GM18498 (cell line): ENCODE measurements around the gene HELT.
"Not testable (repeated sequence)": the region's sequence is repeated elsewhere in the genome, so short reads cannot be mapped to it uniquely, and the experiment has no call there.

Experiments used
- ATAC-seq: cut with Tn5 transposase; IDR thresholded peaks from one replicate; pipeline ENCODE4 v1.9.1; 2021; ENCODE audit warnings: mild to moderate bottlenecking, moderate library complexity; ENCODE audit not compliant: unreplicated experiment

Gene HELT

GRCh38 chr4:185035284-185035683 lies 17.0 kb downstream of the HELT start:
- ATAC-seq: no peak

DNA sequence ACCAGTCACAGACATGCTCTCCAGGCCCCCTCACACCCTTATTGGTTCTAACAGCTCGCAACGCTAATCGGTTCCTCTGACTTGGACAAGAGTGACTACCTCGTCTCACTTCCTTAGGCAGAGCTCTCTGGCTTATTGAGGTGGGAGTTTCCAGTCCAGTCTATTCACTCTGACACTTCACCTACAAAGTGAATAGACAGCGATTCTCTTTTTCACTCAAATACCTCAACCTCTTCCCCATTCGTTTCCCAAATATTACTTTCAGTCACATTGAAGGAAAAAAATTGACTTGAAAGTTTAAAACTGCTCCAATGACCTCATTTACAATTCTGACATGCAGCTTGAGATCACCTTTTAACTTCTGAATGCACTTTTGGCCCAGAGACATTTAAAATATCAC lies 17.7 kb downstream of the HELT start:
- ATAC-seq: no peak

- no peak for ATAC-seq
Measured at GRCh38 chr4:185036842-185037241, 18.6 kb downstream of the HELT start.

GRCh38 chr4:185039508-185040273 lies 21.4 kb downstream of the HELT start:
- ATAC-seq: no peak

- ATAC-seq: no peak
Measured at GRCh38 chr4:185040523-185040922, 22.2 kb downstream of the HELT start.

GRCh38 chr4:185050286-185050685 lies 32.0 kb downstream of the HELT start:
- not testable (repeated sequence) for ATAC-seq

DNA sequence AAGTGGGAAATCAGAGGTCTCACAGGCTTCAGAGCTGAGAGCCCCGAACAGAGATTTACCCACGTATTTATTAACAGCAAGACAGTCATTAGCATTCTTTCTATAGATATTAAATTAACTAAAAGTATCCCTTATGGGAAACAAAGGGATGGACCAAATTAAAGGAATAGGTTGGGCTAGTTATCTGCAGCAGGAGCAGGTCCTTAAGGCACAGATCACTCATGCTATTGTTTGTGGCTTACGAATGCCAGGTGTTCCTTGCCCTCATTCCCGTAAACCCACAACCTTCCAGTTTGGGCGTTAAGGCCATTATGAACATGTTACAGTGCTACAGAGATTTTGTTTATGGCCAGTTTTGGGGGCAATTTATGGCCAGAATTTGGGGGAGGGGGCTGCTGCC lies 33.0 kb downstream of the HELT start:
- ATAC-seq: not testable (repeated sequence)

DNA sequence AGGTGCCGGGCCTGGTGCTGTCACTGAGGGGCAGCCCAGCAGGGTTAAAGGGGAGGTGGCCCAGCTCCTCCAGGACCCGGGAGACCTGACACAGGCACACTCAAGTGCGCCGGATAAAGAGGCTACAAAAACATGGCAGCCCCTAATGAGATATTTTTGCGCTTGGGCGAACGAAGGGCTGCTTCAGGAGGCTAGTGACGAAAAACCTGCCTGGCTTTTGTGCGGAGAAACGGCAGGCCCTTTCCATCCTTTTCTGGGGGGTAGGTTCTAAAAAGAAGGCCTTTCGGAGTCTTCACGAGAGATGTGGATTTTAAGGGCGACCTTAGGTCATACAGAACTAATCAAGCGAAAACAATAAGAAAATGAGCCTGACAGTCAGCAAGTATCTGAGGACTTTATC lies 35.5 kb downstream of the HELT start:
- no peak for ATAC-seq

GRCh38 chr4:185054272-185054671 lies 36.0 kb downstream of the HELT start:
- no peak for ATAC-seq

DNA sequence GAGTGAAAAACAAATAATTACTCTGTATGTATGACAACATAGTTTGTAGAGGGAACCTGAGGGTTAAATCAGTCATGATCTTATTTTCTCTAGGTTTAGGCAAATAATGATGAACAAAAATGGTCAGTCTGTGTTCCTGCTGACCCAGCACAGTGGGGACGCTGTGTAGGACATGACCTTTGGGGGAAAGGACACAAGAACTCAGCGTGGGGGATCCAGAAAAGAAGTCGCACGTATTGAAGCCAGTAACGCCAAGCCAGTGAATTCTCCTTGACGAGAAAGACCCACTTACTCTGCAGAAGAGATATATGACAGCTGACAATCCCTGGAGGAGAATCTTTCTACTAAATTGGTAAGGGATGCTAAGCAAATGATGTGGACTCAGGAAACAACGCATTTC lies 36.6 kb downstream of the HELT start:
- no peak for ATAC-seq

DNA sequence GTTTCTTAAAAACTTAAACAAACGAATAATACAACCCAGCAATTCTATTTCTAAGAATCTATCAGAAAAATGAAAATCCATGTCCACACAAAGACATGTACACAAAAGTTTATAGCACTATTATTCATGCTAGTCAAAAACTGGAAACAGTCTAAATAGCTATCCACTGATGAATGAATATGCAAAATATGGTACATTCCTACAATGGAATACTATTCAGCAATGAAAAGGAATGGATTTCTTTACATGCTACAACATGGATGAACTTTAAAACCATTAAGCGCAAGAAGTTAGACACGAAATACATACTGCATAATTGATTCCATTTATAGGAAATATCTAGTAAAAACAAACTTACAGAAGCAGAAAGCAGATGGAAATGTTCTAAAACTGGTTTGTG lies 43.3 kb downstream of the HELT start:
- no peak for ATAC-seq

- ATAC-seq: no peak
Measured at GRCh38 chr4:185062606-185063005, 44.3 kb downstream of the HELT start.

DNA sequence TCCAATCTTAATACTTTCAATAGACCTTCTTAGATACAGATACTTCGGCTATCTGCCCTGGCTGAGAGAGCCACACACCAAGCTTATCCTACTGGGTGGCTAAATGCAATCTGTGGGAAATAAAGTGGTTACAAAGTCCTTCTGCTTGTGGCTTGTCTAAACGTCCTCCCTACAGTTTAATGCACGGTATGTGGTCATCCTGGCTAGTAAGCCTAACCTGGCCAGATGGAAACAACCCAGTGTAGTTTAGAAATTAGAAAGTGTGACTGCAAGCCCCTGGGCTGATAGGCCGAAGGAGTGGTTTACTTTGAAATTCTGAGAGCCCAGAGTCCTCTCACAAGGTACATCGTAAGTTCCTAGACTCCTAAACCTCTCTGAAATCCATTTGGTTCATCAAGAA lies 47.9 kb downstream of the HELT start:
- no peak for ATAC-seq

- no peak for ATAC-seq
Measured at GRCh38 chr4:185068837-185069236, 50.5 kb downstream of the HELT start.
